GM19240 (cell line): ENCODE measurements around the gene ELMO1.

Experiments used
- DNase-seq: peaks from one replicate; pipeline ENCODE4 v3.0.0; 2011; ENCODE audit warnings: low spot score; ENCODE audit not compliant: insufficient read length

ELMO1 gene

GRCh38 chr7:37104822-37105518 lies 343.7 kb downstream of the ELMO1 start:
- DNase-seq: no peak

DNA sequence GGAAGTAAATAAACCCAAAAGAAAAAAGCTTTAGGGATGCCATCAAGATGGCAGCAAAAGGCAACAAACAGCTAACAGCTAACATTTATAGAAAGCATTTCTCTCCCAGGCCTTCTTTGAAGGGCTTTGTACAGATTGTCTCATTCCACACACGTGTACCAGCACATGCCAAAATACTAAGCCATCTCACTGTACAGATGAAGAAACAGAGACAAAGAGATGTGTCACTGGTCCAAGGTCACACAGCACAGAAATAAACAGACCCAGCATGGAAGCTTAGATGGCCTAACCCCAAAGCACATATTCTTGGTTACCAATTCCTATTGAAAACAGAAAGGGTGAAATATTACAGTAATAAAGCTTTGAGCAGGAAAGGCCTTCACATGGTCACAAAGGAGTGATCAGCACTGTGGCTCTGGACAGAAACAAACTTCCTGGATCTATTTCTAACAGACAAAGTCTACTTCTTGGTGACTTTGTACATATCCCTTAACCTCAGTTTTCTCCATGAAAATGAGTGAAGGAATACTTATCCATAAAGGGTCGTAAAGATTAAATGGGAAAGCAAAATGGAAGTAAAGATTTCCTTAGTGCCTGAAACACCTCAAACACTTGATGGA lies 346.0 kb downstream of the ELMO1 start:
- no peak for DNase-seq

- DNase-seq: no peak
Measured at GRCh38 chr7:37100735-37101331, 347.8 kb downstream of the ELMO1 start.

- no peak for DNase-seq
Measured at GRCh38 chr7:37098762-37099161, 349.9 kb downstream of the ELMO1 start.

GRCh38 chr7:37097983-37098382 lies 350.7 kb downstream of the ELMO1 start:
- DNase-seq: no peak

DNA sequence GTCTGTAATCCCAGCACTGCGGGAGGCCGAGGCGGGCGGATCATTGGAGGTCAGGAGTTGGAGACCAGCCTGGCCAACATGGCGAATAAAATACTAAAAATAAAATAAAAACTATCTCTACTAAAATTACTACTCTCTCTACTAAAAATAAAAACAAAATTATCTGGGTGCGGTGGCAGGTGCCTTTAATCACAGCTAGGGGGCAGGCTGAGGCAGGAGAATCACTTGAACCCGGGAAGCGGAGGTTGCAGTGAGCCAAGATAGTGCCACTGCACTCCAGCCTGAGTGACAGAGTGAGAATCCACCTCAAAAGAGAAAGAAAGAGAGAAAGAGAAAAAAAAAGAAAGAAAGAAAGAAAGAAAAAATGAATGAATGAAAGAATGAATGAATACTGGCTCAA lies 351.4 kb downstream of the ELMO1 start:
- no peak for DNase-seq

DNA sequence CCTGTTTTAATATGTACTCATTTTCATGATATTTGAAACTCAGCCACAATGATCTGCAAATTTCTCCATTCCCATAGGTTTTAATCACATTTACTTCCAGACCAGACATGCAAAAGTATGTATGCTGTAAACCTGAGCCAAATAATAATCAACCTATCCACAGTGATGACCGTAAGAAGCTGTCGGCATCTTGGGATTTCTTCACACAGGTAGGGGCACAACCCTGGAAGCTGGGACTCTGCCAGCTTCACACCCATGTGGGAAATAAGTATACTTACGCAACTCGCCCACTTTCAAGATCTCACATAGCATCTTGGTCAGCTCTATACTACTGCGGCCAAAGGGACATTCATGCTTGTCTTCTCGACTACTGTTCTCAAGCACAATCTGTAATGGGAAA lies 352.3 kb downstream of the ELMO1 start:
- DNase-seq: no peak

- DNase-seq: no peak
Measured at GRCh38 chr7:37095122-37095521, 353.5 kb downstream of the ELMO1 start.

GRCh38 chr7:37093257-37093656 lies 355.4 kb downstream of the ELMO1 start:
- DNase-seq: no peak

DNA sequence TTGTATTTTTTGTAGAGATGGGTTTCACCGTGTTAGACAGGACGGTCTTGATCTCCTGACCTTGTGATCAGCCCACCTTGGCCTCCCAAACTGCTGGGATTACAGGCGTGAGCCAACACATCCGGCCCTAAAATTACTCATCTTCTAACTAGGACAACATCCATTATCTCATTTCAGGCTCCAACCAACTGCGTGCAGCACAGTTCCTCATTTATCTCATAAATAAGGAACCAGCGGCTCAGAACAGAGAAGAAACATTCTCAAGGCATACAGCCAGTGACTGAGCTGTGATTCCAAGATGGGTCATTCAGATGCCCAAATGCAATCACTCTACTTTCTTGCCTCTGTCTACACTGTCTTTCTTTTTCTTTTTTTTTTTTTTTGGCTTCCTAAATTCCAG lies 356.1 kb downstream of the ELMO1 start:
- DNase-seq: no peak

DNA sequence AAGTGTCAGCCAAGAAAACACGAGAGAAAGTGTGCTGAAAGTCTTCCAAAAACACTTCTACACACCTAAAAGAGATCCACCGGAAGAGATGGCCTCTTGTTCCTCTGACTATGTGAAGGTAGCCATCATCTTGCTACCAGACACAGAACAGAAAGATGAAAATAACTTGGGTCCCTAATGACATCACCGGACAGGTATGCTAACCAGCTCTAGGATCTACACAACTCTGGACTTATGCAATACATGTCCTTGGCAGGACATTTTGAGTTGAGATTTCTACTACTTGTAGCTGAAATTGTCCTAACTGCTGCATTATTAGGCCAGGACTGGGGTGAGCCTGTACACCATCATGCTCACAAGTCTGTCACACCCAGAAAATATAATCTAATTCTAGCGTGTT lies 358.7 kb downstream of the ELMO1 start:
- DNase-seq: no peak

DNA sequence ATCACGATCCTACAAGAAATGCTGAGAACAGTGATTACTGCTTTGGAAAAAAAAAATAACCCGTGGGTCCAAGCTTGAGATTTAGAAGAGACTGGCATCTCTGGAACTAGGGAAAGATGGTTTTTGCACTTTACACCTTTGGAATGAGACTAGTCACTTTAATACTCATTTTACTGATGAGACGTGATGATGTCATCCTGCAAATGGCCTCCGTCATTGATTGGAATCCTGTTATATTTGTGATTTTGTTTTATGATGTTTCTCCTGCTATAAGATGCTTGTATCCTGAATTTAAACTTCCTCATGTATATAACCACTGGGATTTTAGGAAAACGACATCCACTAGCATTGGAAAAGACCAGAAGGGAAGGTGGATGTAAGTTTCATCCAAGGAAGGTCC lies 363.1 kb downstream of the ELMO1 start:
- DNase-seq: no peak

- DNase-seq: no peak
Measured at GRCh38 chr7:37084303-37084702, 364.4 kb downstream of the ELMO1 start.

DNA sequence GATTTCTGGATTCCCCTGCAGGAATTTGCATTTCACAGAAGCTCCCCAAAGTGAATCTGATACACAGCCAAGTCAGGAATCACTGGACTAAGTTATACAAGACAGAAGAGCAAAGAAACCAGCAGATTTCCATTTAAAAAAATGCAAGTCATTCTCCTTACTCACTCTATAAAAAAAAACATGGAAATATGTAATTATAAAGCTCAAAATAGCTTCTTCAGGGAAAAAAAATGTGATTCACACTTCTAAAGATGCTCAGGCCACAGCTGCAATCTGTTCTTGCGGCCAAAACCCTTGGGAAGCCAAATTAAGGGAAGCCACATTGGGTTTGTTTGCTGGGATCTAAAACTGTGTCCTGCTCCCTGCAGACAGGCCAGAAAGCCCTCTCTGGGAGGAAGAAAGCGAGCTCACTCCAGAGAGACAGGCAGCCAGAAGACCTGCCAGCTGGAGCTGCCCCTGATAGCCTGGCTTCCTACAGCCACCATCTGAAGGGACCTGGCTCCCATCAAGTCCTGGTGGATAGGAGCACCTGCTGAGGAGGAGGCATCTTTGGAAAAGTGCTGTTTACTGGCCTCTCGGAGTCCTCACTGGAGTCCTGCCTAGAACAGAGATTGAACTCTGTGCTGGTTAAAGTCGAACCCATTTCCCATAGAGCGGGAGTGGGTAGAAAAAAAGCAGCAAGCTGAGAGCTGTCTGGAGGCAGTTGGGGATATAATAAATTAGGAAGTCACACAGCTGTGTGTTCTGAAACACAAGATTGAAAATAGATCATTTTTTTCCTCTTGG lies 365.2 kb downstream of the ELMO1 start:
- no peak for DNase-seq

- DNase-seq: no peak
Measured at GRCh38 chr7:37081436-37081835, 367.2 kb downstream of the ELMO1 start.

DNA sequence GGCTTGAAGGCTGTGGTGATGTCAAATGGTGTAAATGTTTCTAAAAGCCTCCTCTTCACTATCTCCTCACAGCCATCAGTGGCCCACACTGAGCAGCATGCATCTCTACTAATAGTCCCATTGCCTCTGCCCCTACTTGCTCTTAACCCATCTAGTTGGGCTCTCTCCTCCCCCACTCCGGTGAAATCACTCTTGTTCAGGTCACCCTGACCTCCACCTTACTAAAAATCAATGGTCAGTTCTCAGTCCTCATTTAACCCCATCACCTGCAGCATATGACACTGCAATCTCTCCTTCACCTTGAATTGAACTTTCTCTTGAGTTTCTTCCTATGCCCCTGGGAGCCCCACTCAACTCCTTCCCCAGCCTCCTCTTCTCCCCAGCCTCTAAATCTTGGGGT lies 369.2 kb downstream of the ELMO1 start:
- no peak for DNase-seq

DNA sequence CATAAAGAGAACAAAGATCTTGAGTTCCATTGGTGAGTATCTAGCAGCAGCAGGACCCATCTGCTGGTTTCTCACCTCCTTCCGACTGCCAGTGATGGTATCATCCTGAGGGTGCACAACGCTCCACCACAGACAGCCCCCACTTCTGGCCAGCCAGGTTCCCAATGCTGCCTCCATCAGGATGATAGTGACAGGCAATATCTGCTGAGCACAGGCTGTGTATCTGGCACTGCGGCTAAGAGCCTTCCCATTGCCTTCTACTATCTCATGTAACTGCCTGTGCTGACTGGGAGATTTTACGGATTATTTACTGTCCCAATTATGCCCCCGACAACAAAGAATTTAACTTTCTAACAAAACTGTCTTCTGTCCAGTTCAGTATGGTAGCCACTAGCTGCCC lies 372.0 kb downstream of the ELMO1 start:
- no peak for DNase-seq

- no peak for DNase-seq
Measured at GRCh38 chr7:37074370-37074769, 374.3 kb downstream of the ELMO1 start.

DNA sequence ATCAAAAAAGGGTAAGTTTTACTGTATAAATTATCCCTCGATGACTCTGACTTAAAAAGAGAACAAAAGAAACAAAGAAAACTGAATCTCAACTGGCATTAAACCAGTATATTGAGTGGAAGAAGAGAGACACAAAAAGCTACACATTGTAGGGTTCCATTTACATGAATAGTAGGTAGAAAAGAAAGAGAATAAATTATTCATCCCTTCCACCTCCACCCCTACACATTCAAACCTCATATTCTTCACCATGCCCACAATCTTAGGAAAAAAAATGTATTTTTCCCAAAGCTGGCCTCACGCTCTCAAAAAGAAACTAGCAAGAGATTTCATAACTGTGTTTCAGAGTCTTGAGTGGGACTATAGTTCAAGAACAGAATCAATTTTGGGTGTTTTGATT lies 377.5 kb downstream of the ELMO1 start:
- DNase-seq: no peak

DNA sequence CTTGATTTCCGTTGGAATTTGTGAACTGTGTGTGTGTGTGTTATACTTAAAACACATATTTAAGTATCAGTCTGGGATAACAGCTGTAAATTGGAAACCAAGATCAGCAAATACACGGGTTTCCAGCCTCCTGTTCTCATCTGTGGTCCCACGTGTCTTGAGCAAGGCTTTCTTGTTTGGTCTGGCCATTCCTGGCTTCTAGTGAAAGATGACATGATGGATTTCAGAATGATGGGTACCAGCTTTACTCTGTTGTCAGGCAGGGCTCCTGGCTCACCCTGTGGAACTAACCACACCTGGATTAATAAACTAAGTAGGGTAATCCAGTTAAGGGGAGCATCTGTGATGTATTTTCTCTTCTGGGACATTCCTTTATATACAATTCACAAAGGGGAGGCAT lies 378.2 kb downstream of the ELMO1 start:
- no peak for DNase-seq

DNA sequence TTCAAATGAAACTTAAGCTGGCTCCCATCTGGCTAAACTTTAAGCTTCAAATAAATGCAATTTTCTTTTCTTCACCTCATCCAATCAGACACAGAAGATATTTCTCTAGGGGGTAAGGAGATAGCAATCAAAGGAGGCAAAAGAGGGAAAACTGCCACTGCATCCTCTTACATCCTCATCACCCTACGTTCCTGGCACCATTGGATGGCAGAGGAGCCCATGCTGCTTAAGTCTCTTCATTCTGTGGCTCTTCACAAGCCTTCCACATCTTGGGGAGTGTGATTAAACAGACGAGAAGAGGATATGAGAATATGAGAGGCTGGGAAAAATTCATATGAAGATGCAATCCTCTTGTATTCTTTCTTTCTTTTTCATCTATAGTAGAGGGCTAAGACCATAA lies 378.6 kb downstream of the ELMO1 start:
- DNase-seq: no peak

- no peak for DNase-seq
Measured at GRCh38 chr7:37069336-37069735, 379.3 kb downstream of the ELMO1 start.
